Neuronal stem cell (in vitro differentiated cells): ENCODE measurements around the gene LRP11.

Source experiments
- DNase-seq: peaks from one replicate; pipeline ENCODE4 v3.0.0-alpha.2; 2013; ENCODE audit warnings: low spot score
- H2AFZ ChIP-seq: one replicate; pipeline ENCODE4 v1.6.1; 2013; ENCODE audit warnings: mild to moderate bottlenecking, low read length, inconsistent platforms
- H2AK5ac ChIP-seq: 2 replicates; pipeline ENCODE4 v1.6.1; 2013; ENCODE audit warnings: low read depth, mild to moderate bottlenecking, inconsistent platforms, low read length, moderate library complexity, mixed read lengths
- H2BK120ac ChIP-seq: 2 replicates; pipeline ENCODE4 v1.6.1; 2013; ENCODE audit warnings: low read depth, mild to moderate bottlenecking, inconsistent platforms, low read length, moderate library complexity, mixed read lengths
- H2BK12ac ChIP-seq: one replicate; pipeline ENCODE4 v1.6.1; 2013; ENCODE audit warnings: low read length, inconsistent platforms
- H2BK15ac ChIP-seq: 2 replicates; pipeline ENCODE4 v1.6.1; 2013; ENCODE audit warnings: mild to moderate bottlenecking, low read length, inconsistent platforms, mixed read lengths
- H2BK5ac ChIP-seq: one replicate; pipeline ENCODE4 v1.6.1; 2013; ENCODE audit warnings: inconsistent platforms, mild to moderate bottlenecking, low read length, moderate library complexity
- H3K14ac ChIP-seq: one replicate; pipeline ENCODE4 v1.6.1; 2013; ENCODE audit warnings: low read length, inconsistent platforms
- H3K18ac ChIP-seq: 2 replicates; pipeline ENCODE4 v1.6.1; 2013; ENCODE audit warnings: low read length, inconsistent platforms
- H3K23ac ChIP-seq: 2 replicates; pipeline ENCODE4 v1.6.1; 2013; ENCODE audit warnings: low read depth, mild to moderate bottlenecking, mixed read lengths, low read length, inconsistent platforms; ENCODE audit not compliant: poor library complexity
- H3K27ac ChIP-seq: replicated peaks from 3 replicates; pipeline ENCODE4 v1.5.1; 2013; ENCODE audit warnings: low read length, inconsistent platforms
- H3K27me3 ChIP-seq, 3 experiments: 2 replicates each; pipeline ENCODE4 v1.6.1; 2013; ENCODE audit warnings: low read length in 3 of 3, mild to moderate bottlenecking in 2 of 3, inconsistent platforms in 1 of 3, low read depth in 1 of 3, mixed read lengths in 1 of 3, moderate library complexity in 1 of 3; ENCODE audit not compliant: control insufficient read depth in 3 of 3, insufficient read depth in 3 of 3
- H3K36me3 ChIP-seq, 2 donors: replicated peaks in 1 of 2; 2 replicates each; pipeline ENCODE4 v1.6.1; 2013; ENCODE audit warnings: low read length in 2 of 2; ENCODE audit not compliant: control insufficient read depth in 2 of 2, insufficient read depth in 2 of 2
- H3K4ac ChIP-seq: 2 replicates; pipeline ENCODE4 v1.6.1; 2013; ENCODE audit warnings: inconsistent platforms, mild to moderate bottlenecking, low read length, moderate library complexity
- H3K4me1 ChIP-seq, 2 donors: 1 replicate in 1 of 2; 2 replicates in 1 of 2; pipeline ENCODE4 v1.6.1; 2013; ENCODE audit warnings: low read length in 2 of 2, low read depth in 1 of 2; ENCODE audit not compliant: control insufficient read depth in 2 of 2, insufficient read depth in 1 of 2
- H3K4me2 ChIP-seq: one replicate; pipeline ENCODE4 v1.6.1; 2013; ENCODE audit warnings: mild to moderate bottlenecking, low read length, inconsistent platforms; ENCODE audit not compliant: insufficient read depth, poor library complexity, severe bottlenecking
- H3K4me3 ChIP-seq, 2 donors: 2 replicates each; pipeline ENCODE4 v1.5.1; 2013; ENCODE audit warnings: low read length in 2 of 2, mild to moderate bottlenecking in 2 of 2, inconsistent platforms in 1 of 2, moderate library complexity in 1 of 2
- H3K79me1 ChIP-seq: one replicate; pipeline ENCODE4 v1.6.1; 2013; ENCODE audit warnings: low read depth, mild to moderate bottlenecking, inconsistent platforms, low read length, moderate library complexity
- H3K9ac ChIP-seq: one replicate; pipeline ENCODE4 v1.6.1; 2013; ENCODE audit warnings: mild to moderate bottlenecking, low read depth, low read length, inconsistent platforms; ENCODE audit not compliant: poor library complexity
- H3K9me3 ChIP-seq, 2 donors: replicated peaks in 1 of 2; 2 replicates each; pipeline versions ENCODE3 to v1.6.1; 2013; ENCODE audit warnings: low read length in 2 of 2, mild to moderate bottlenecking in 2 of 2, inconsistent platforms in 1 of 2, low read depth in 1 of 2, mixed read lengths in 1 of 2, moderate library complexity in 1 of 2; ENCODE audit not compliant: control insufficient read depth in 2 of 2, insufficient read depth in 1 of 2
- H4K8ac ChIP-seq: one replicate; pipeline ENCODE4 v1.6.1; 2013; ENCODE audit warnings: low read depth, mild to moderate bottlenecking, inconsistent platforms, low read length, moderate library complexity
- H4K91ac ChIP-seq: one replicate; pipeline ENCODE4 v1.6.1; 2013; ENCODE audit warnings: low read length, low read depth, mild to moderate bottlenecking, inconsistent platforms; ENCODE audit not compliant: poor library complexity
- WGBS, 2 donors: extraction: QIAGEN DNeasy Blood & Tissue Kit; methylation state at CpG; one replicate each; pipeline ENCODE4 v1.1.7; 2013; ENCODE audit warnings: missing lambda C conversion rate in 2 of 2, mixed read lengths in 1 of 2; ENCODE audit not compliant: insufficient read length in 2 of 2, insufficient replicate concordance in 1 of 2; ENCODE audit errors: extremely low coverage in 2 of 2; 5-methylcytosine and 5-hydroxymethylcytosine counted together

Gene LRP11

GRCh38 chr6:149897855-149898744, 33.9 kb upstream of the LRP11 start, which contains the start of gene RAET1E:
TSS of gene RAET1E (minus strand) at chr6:149898113. CDS start at chr6:149890901, 7,212 bp downstream.
- DNase-seq, result no peak
- Histone ChIP-seq H3K4me1 (no peaks in the 10 kb centered on the region), H3K36me3 (no peaks in the 10 kb centered on the region), H3K9me3 (no peaks in the 10 kb centered on the region), H3K4me2 (no peak within 1 kb of the TSS), H3K4me3 (peak within 1 kb of the TSS in 1 of 2 donors; percentile 65), H2BK12ac (no peak within 1 kb of the TSS), H4K91ac (no peak within 1 kb of the TSS), H2BK120ac (no peak within 1 kb of the TSS), H3K27me3 (peaks cover 0 to 20% (median 0%) of the 10 kb centered on the region in 3 experiments), H2AK5ac (no peak within 1 kb of the TSS), H3K14ac (peak within 1 kb of the TSS; percentile 41), H3K4ac (no peak within 1 kb of the TSS), H2AFZ (no peak within 1 kb of the TSS), H2BK5ac (no peak within 1 kb of the TSS), H2BK15ac (no peak within 1 kb of the TSS), H3K18ac (no peak within 1 kb of the TSS), H3K79me1 (no peaks in the 10 kb centered on the region), H3K9ac (peak within 1 kb of the TSS; percentile 54), H4K8ac (no peak within 1 kb of the TSS), H3K27ac (no peak within 1 kb of the TSS), H3K23ac (no peak within 1 kb of the TSS)
- no CpG with 5 or more reads among the region's 17 CpGs for WGBS, 2 donors

- Histone ChIP-seq H3K4me3 (no peak overlapping the region), H3K79me1 (no peaks in the 10 kb centered on the region), H2AK5ac (no peak overlapping the region), H3K4me2 (no peak overlapping the region), H3K4ac (no peak overlapping the region), H4K8ac (no peak overlapping the region), H2AFZ (no peak overlapping the region), H2BK120ac (no peak overlapping the region), H3K14ac (no peak overlapping the region), H3K9me3 (no peaks in the 10 kb centered on the region), H4K91ac (no peak overlapping the region), H2BK12ac (no peak overlapping the region), H3K18ac (no peak overlapping the region), H3K36me3 (no peaks in the 10 kb centered on the region), H2BK15ac (no peak overlapping the region), H3K23ac (no peak overlapping the region), H3K4me1 (no peaks in the 10 kb centered on the region), H3K9ac (no peak overlapping the region), H3K27me3 (peaks cover 0 to 20% (median 0%) of the 10 kb centered on the region in 3 experiments), H2BK5ac (no peak overlapping the region), H3K27ac (no peak overlapping the region)
- no CpG with 5 or more reads among the region's 13 CpGs for WGBS, 2 donors
- no peak for DNase-seq
Measured at GRCh38 chr6:149897015-149897697, 33.0 kb upstream of the LRP11 start.

- Histone ChIP-seq H3K4me2 (no peak overlapping the region), H2AK5ac (no peak overlapping the region), H3K9ac (no peak overlapping the region), H3K27me3 (peaks cover 0 to 17% (median 0%) of the 10 kb centered on the region in 3 experiments), H3K4me3 (no peak overlapping the region), H3K79me1 (no peaks in the 10 kb centered on the region), H3K36me3 (no peaks in the 10 kb centered on the region), H2BK15ac (no peak overlapping the region), H2BK5ac (no peak overlapping the region), H4K8ac (no peak overlapping the region), H3K14ac (no peak overlapping the region), H3K18ac (no peak overlapping the region), H3K27ac (no peak overlapping the region), H2AFZ (no peak overlapping the region), H3K23ac (peak overlapping the region; percentile 61), H2BK120ac (no peak overlapping the region), H4K91ac (no peak overlapping the region), H3K4me1 (no peaks in the 10 kb centered on the region), H2BK12ac (no peak overlapping the region), H3K4ac (no peak overlapping the region), H3K9me3 (no peaks in the 10 kb centered on the region)
- no CpG with 5 or more reads among the region's 3 CpGs for WGBS, 2 donors
- DNase-seq, result no peak
Measured at GRCh38 chr6:149896491-149896890, 32.3 kb upstream of the LRP11 start.

GRCh38 chr6:149895833-149896271, 31.7 kb upstream of the LRP11 start:
- H3K36me3 ChIP-seq, result no peaks in the 10 kb centered on the region
- no peaks in the 10 kb centered on the region for H3K79me1 ChIP-seq
- WGBS, 2 donors, result no CpG with 5 or more reads among the region's 5 CpGs
- H3K4ac ChIP-seq, result no peak overlapping the region
- no peak overlapping the region for H4K8ac ChIP-seq
- no peak overlapping the region for H3K27ac ChIP-seq
- H2BK12ac ChIP-seq, result no peak overlapping the region
- H3K14ac ChIP-seq, result no peak overlapping the region
- H3K9ac ChIP-seq, result no peak overlapping the region
- H3K9me3 ChIP-seq, result no peaks in the 10 kb centered on the region
- H2BK15ac ChIP-seq, result no peak overlapping the region
- no peaks in the 10 kb centered on the region for H3K4me1 ChIP-seq
- no peak overlapping the region for H2AK5ac ChIP-seq
- no peak overlapping the region for H3K4me3 ChIP-seq
- H2BK120ac ChIP-seq, result no peak overlapping the region
- H2BK5ac ChIP-seq, result no peak overlapping the region
- H3K18ac ChIP-seq, result no peak overlapping the region
- no peak overlapping the region for H3K4me2 ChIP-seq
- H3K23ac ChIP-seq, result no peak overlapping the region
- no peak overlapping the region for H4K91ac ChIP-seq
- DNase-seq, result no peak
- no peak overlapping the region for H2AFZ ChIP-seq
- H3K27me3 ChIP-seq, result peaks cover 0 to 18% (median 0%) of the 10 kb centered on the region in 3 experiments
